GM12878 (cell line): Measurements from ENCODE around the gene ARAF.

ENCODE experiments used
- CBX3 ChIP-seq: fragments of 200-600 bp; sonication (generic); IDR thresholded peaks from 2 replicates; pipeline ENCODE4 v1.6.1; 2016; ENCODE audit warnings: low read depth, borderline replicate concordance
- EP300 ChIP-seq, 2 experiments: fragments of 150-350 bp in 1 of 2; IDR thresholded peaks; 2 replicates each; pipeline ENCODE4 v1.6.1; 2011 to 2012; ENCODE audit warnings: low read depth in 2 of 2, low read length in 2 of 2, borderline replicate concordance in 1 of 2, improper control_type of control experiment in 1 of 2, inconsistent platforms in 1 of 2; ENCODE audit not compliant: control insufficient read depth in 1 of 2
- GABPA ChIP-seq: IDR thresholded peaks from 2 replicates; pipeline ENCODE4 v1.6.1; 2014; ENCODE audit warnings: antibody characterized with exemption, low read depth, mild to moderate bottlenecking, inconsistent platforms
- MTA3 ChIP-seq: IDR thresholded peaks from 2 replicates; pipeline ENCODE4 v1.6.1; 2012; ENCODE audit warnings: low read length, inconsistent platforms, borderline replicate concordance
- POLR2A ChIP-seq: IDR thresholded peaks from 2 replicates; pipeline ENCODE4 v1.6.1; 2011; ENCODE audit warnings: low read depth, mild to moderate bottlenecking, low read length
- SP1 ChIP-seq: IDR thresholded peaks from one replicate; pipeline ENCODE4 v1.6.1; 2011; ENCODE audit warnings: low read depth, low read length
- TAF1 ChIP-seq: IDR thresholded peaks from 2 replicates; pipeline ENCODE4 v1.6.1; 2011; ENCODE audit warnings: mild to moderate bottlenecking, low read depth, low read length, borderline replicate concordance
- ZNF24 ChIP-seq: fragments of 450-650 bp; IDR thresholded peaks from 2 replicates; pipeline ENCODE4 v1.6.1; 2017; ENCODE audit warnings: antibody characterized with exemption, mild to moderate bottlenecking
- ZNF274 ChIP-seq: IDR thresholded peaks from one replicate; pipeline ENCODE4 v1.8.0; 2011; ENCODE audit not compliant: insufficient read length, insufficient read depth
- TF ChIP-seq, protein P1 (sequence below), 3 experiments: IDR thresholded peaks in 2 of 3; conservative IDR thresholded peaks in 1 of 3; 2 replicates each; pipeline ENCODE4 v1.5.1; 2011; ENCODE audit warnings: low read depth in 3 of 3, low read length in 3 of 3, mild to moderate bottlenecking in 3 of 3, control low read depth in 2 of 3, moderate library complexity in 2 of 3, inconsistent platforms in 1 of 3, mixed read lengths in 1 of 3; ENCODE audit not compliant: control insufficient read depth in 2 of 3, insufficient read depth in 1 of 3; ENCODE audit errors: extremely low read depth in 1 of 3
- TF ChIP-seq, protein P2 (sequence below): fragments of 450-650 bp; formaldehyde crosslinking; IDR thresholded peaks from 2 replicates; pipeline ENCODE4 v1.4.0; 2022; ENCODE audit warnings: mild to moderate bottlenecking, moderate library complexity
- TF ChIP-seq, protein P3 (sequence below): fragments of 450-650 bp; IDR thresholded peaks from 2 replicates; pipeline ENCODE4 v1.6.1; 2017; ENCODE audit warnings: mild to moderate bottlenecking
- TF ChIP-seq, protein P4 (sequence below): fragments of 150-350 bp; IDR thresholded peaks from 2 replicates; pipeline ENCODE4 v1.6.1; 2016; ENCODE audit warnings: low read depth, low read length
- TF ChIP-seq, protein P5 (sequence below): IDR thresholded peaks from 2 replicates; pipeline ENCODE4 v1.6.1; 2011; ENCODE audit warnings: low read depth, low read length, improper control_type of control experiment, borderline replicate concordance

DNA sequence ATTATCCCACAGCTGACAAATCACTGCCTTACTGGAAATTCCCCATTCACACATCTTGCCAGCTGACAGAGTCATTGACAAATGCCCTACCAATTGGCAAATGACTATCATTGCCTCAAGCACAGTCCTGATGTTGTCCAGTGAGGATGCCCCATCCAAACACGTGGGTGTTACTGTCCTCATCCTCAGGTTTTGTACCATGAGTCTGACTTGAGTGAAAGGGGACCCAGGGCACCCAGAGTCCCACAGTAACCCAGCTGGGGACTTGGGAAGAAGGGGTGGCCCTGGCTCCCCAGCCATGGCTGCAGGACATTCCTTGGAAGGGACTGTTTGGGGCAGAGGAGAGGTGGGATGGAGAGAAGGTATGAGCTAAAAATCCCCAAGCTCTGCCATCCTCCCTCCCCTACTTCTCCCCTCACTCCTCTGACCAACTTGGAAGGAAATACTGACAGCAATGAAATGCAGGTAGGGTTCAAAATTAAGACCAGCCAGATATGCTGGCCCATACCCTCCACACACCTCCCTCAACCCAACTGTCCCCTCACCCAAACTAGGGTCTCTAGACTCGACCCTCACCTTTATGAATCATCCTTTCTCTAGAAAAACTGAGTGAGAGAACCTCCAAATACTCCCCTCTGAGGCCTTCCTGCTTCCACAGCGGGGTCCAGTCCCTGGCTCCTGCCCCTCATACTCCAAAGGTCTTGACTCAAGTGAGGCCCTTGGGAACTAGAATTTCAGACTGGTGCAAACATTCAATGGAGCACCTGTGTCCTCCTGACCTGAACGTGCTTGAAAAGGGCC lies 26.3 kb downstream of the ARAF start:
- TF ChIP-seq, protein P1, sequence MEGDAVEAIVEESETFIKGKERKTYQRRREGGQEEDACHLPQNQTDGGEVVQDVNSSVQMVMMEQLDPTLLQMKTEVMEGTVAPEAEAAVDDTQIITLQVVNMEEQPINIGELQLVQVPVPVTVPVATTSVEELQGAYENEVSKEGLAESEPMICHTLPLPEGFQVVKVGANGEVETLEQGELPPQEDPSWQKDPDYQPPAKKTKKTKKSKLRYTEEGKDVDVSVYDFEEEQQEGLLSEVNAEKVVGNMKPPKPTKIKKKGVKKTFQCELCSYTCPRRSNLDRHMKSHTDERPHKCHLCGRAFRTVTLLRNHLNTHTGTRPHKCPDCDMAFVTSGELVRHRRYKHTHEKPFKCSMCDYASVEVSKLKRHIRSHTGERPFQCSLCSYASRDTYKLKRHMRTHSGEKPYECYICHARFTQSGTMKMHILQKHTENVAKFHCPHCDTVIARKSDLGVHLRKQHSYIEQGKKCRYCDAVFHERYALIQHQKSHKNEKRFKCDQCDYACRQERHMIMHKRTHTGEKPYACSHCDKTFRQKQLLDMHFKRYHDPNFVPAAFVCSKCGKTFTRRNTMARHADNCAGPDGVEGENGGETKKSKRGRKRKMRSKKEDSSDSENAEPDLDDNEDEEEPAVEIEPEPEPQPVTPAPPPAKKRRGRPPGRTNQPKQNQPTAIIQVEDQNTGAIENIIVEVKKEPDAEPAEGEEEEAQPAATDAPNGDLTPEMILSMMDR (IDR thresholded peaks at IDR 0.05 in 2 of 3, conservative IDR thresholded peaks at IDR 0.05 in 1 of 3; ENCODE audit: control insufficient read depth in 2 of 3, extremely low read depth in 1 of 3, insufficient read depth in 1 of 3, low read depth in 3 of 3, low read length in 3 of 3) = no peak
- TF ChIP-seq ZNF24 = no peak
- TF ChIP-seq MTA3 = no peak
- no peak for TF ChIP-seq ZNF274
- TF ChIP-seq, protein P2, sequence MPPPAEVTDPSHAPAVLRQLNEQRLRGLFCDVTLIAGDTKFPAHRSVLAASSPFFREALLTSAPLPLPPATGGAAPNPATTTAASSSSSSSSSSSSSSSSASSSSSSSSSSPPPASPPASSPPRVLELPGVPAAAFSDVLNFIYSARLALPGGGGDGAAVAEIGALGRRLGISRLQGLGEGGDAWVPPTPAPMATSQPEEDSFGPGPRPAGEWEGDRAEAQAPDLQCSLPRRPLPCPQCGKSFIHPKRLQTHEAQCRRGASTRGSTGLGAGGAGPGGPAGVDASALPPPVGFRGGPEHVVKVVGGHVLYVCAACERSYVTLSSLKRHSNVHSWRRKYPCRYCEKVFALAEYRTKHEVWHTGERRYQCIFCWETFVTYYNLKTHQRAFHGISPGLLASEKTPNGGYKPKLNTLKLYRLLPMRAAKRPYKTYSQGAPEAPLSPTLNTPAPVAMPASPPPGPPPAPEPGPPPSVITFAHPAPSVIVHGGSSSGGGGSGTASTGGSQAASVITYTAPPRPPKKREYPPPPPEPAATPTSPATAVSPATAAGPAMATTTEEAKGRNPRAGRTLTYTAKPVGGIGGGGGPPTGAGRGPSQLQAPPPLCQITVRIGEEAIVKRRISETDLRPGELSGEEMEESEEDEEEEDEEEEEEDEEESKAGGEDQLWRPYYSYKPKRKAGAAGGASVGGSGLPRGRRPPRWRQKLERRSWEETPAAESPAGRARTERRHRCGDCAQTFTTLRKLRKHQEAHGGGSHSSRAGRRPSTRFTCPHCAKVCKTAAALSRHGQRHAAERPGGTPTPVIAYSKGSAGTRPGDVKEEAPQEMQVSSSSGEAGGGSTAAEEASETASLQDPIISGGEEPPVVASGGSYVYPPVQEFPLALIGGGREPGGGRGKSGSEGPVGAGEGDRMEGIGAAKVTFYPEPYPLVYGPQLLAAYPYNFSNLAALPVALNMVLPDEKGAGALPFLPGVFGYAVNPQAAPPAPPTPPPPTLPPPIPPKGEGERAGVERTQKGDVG (CRISPR knock-in tag) = no peak
- TF ChIP-seq POLR2A = no peak
- no peak for TF ChIP-seq EP300 (IDR thresholded peaks at IDR 0.05; ENCODE audit: borderline replicate concordance in 1 of 2, control insufficient read depth in 1 of 2, low read depth in 2 of 2, low read length in 2 of 2)
- TF ChIP-seq, protein P3, sequence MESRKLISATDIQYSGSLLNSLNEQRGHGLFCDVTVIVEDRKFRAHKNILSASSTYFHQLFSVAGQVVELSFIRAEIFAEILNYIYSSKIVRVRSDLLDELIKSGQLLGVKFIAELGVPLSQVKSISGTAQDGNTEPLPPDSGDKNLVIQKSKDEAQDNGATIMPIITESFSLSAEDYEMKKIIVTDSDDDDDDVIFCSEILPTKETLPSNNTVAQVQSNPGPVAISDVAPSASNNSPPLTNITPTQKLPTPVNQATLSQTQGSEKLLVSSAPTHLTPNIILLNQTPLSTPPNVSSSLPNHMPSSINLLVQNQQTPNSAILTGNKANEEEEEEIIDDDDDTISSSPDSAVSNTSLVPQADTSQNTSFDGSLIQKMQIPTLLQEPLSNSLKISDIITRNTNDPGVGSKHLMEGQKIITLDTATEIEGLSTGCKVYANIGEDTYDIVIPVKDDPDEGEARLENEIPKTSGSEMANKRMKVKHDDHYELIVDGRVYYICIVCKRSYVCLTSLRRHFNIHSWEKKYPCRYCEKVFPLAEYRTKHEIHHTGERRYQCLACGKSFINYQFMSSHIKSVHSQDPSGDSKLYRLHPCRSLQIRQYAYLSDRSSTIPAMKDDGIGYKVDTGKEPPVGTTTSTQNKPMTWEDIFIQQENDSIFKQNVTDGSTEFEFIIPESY = no peak
- TF ChIP-seq, protein P4, sequence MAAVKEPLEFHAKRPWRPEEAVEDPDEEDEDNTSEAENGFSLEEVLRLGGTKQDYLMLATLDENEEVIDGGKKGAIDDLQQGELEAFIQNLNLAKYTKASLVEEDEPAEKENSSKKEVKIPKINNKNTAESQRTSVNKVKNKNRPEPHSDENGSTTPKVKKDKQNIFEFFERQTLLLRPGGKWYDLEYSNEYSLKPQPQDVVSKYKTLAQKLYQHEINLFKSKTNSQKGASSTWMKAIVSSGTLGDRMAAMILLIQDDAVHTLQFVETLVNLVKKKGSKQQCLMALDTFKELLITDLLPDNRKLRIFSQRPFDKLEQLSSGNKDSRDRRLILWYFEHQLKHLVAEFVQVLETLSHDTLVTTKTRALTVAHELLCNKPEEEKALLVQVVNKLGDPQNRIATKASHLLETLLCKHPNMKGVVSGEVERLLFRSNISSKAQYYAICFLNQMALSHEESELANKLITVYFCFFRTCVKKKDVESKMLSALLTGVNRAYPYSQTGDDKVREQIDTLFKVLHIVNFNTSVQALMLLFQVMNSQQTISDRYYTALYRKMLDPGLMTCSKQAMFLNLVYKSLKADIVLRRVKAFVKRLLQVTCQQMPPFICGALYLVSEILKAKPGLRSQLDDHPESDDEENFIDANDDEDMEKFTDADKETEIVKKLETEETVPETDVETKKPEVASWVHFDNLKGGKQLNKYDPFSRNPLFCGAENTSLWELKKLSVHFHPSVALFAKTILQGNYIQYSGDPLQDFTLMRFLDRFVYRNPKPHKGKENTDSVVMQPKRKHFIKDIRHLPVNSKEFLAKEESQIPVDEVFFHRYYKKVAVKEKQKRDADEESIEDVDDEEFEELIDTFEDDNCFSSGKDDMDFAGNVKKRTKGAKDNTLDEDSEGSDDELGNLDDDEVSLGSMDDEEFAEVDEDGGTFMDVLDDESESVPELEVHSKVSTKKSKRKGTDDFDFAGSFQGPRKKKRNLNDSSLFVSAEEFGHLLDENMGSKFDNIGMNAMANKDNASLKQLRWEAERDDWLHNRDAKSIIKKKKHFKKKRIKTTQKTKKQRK = no peak
- no peak for TF ChIP-seq CBX3
- TF ChIP-seq, protein P5, sequence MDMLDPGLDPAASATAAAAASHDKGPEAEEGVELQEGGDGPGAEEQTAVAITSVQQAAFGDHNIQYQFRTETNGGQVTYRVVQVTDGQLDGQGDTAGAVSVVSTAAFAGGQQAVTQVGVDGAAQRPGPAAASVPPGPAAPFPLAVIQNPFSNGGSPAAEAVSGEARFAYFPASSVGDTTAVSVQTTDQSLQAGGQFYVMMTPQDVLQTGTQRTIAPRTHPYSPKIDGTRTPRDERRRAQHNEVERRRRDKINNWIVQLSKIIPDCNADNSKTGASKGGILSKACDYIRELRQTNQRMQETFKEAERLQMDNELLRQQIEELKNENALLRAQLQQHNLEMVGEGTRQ = no peak
- no peak for TF ChIP-seq TAF1
- no peak for TF ChIP-seq SP1
- no peak for TF ChIP-seq GABPA
